Raji (cell line): ENCODE results near the gene TPSB2.
"Not testable (repeated sequence)": the region's sequence is repeated elsewhere in the genome, so short reads cannot be mapped to it uniquely, and the experiment has no call there.

Experiments
- POLR2A ChIP-seq: IDR thresholded peaks from 2 replicates; pipeline ENCODE4 v1.6.1; 2011; ENCODE audit warnings: low read depth, low read length, control low read depth; ENCODE audit not compliant: insufficient read depth

TPSB2 gene

DNA sequence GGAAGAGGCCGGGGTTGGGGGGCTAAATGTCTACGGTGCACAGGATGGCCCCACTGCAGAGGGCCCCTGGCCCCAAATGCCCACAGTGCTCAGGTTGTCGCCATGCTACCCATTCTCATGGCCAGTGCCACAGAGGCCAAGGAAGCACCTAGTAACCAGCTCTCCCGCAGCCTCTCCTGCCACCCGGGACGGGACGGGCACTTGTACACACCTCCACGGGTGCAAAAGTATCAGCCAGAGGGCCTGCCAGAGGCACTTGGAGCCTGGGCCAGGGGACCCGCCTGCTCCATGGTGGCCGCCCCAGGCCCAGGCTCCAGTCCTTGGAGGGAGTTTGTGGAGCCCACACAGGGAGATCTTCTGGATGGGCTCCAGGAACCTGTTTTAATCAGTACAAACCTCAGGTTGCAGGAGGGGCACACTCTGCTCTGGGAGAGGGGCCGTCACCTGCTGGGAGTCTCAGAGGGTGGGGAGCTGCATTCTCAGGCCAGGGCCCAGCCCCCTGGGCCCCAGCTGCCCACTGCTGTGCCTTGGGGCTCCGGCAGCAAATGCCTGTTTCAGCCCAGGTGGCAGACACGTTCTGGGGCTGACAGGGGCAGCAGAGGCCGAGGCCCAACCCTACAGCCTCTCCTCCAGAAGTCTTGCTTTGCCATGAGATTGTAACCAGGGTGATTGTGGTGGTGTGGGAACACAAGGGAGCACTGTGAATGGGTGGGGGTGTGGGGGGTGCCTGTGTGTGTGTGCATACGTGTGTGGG is 33.8 kb upstream of the TPSB2 start:
- no peak for TF ChIP-seq POLR2A

DNA sequence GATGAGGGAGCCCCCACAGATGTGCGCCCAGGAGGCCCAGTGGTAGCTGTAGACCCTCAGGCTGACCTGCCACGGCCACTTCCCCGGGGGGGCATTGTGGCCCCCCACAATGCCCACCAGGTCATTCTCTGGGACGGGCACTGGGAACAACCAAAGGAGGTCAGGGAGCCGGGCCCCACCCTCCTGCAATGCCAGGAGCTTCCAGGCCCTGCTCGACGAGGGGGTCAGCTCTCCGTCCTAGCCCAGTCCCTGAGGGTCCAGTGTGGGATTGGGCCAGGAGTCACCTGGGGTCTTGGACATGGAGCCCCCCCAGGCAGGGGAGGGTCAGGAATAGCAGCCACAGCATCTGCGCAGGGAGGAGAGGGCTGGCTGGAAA is 32.9 kb upstream of the TPSB2 start:
- no peak for TF ChIP-seq POLR2A

DNA sequence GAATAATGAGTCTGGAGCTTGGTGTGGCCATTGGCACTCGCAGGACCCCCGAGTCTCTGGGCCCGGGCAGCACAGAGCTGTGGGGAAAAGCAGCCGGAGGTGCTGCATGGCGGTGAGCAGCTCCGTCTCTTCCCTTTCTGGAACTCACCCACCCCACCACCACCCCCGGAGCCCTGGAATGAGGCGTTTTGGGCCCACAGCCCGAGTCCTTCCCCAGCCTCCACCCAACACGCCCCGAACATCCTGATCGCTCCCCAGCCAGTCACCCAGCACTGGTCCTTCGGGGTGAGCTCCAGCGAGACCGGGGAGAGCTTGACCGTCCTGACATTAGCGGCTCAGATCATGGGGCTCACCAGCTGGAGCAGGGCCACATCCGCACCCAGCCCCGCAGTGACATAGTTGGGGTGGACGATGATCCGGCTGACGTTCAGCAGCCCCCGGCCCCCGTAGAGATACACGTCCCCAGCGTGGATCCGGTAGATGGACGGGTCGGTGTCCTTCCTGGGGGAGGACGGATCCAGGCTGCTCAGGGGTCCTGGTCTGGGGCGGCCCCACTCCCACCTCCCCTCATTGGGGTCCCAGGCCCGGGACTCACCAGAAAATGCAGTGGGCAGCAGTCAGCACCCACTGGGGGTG is 32.3 kb upstream of the TPSB2 start:
- TF ChIP-seq POLR2A, result no peak

DNA sequence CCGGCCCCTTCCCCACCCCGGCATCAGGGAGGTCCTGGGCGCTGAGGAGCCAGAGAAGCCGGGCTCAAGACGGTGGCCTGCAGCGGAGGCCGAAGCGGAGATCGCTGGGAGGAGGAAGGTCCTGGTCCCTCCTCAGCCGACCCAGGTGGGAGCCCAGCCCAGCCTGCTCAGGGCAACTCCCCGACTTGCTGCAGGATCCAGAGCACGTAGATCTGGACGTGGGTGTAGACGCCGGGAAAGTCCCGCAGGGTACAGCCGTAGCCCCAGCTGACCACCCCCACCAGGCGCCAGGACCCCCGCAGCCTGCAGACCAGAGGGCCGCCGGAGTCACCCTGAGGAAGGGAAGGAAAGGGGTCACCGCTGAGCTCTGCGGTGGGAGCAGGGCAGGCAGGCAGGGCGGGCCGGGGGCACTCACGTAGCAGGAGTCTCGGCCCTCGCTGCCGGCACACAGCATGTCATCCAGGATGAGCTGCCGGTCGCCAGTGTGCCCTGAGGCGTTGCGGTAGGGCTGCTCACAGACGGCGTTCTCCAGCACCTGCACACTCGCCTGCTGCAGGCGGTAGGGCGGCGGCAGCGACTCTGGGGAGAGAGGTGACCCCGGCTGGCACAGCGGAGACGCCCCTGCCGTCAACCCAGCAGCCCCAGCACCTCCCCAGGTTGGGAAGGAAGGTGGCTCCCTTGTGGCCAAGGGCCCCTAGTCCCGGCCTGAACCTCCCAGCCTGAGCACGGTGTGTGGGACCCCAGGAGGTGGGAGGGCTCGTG is 31.3 kb upstream of the TPSB2 start:
- TF ChIP-seq POLR2A, result no peak

DNA sequence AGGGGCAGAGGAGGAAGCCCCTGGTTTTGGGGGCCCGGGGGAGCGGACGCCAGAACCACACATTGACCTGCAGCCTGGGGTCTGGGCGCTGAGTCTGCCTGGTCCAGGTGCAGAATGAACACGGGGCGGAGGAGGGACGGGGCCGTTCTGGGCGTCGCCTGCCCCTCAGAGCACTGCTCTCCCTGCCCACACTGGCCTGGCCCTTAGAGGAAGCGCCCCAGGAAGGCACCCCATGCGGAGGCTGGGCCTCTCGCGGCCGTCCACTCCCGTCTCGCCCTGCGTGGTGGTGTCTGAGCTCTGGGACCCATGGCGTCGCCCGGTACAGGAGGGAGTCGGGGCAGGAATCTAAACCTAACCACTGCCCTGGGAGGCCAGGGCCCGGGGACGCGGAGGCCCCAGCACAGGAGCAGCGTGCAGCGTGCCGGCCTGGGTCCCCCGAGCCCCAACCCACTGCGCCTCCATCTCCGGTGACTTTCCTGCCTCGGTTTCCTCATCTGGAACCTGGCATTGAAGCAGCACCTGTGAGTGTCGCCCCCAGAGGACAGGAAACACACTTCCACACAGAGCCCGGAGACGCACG is 30.2 kb upstream of the TPSB2 start:
- TF ChIP-seq POLR2A, result no peak

DNA sequence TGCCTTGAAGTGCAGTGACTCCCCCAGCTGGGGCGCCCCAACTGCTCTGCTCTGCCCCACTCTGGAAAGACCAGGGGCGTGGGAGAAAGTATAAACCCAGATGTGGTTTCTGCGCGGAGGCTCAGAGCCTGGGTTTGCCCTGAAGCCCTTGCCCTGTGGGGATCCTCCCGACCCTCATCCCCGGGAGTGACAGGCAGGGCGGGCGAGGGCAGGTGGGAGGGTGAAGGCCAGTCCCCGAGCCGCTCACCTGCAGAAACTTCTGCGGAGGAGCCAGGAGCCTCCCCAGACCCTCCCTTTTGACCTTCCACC is 29.7 kb upstream of the TPSB2 start:
- TF ChIP-seq POLR2A, result no peak

DNA sequence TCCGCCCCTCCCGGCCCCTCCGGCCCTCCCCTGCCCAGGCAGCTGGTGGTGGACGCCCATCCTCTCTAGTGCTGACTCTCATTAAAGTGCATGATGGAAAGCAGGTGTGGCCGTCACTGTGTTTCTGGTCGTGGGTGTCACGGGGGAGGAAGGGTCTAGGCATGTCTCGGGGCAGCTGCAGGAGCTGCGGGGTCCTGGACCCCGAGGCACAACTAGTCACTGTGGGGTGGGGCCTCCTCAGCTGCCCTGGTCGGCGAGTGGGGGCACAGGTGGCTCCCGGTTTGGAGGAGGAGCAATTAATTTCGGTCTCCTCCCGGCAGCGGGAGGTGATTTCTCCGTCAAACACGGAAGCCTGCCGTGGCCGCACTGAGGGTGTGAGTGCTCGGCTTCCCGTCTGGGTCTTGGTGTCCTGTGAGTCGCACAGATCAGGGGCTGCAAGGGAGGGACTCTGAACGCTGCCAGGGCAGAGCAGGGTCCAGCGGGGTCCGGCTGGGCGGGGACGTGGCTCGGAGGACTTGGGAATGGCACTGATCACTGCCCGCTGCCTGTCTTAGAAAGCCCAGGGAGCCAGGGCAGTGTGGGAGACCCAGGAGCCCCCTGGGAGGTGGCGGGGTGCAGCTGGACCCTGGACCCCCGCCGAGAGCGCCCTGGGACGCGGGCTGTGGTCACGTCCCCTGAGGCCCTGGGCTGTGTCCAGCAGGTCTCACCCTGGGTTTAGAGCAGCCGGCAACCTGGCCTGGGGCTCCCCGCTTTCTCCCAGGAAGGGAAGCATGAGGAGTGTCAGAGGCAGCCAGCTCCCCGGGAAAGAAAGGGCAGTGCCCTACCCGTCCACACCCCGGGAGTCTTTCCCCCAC is 29.1 kb upstream of the TPSB2 start:
- TF ChIP-seq POLR2A, result no peak

DNA sequence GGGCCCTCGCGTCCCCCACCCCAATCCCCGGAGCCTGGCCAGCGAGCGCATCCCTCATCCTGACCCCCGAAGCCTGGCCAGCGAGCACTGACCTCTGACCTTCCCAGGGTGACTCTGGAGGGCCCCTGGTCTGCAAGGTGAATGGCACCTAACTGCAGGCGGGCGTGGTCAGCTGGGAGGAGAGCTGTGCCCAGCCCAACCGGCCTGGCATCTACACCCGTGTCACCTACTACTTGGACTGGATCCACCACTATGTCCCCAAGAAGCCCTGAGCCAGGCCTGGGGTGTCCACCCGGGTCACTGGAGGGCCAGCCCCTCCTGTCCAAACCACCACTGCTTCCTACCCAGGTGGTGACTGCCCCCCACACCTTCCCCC is 28.2 kb upstream of the TPSB2 start:
- no peak for TF ChIP-seq POLR2A

DNA sequence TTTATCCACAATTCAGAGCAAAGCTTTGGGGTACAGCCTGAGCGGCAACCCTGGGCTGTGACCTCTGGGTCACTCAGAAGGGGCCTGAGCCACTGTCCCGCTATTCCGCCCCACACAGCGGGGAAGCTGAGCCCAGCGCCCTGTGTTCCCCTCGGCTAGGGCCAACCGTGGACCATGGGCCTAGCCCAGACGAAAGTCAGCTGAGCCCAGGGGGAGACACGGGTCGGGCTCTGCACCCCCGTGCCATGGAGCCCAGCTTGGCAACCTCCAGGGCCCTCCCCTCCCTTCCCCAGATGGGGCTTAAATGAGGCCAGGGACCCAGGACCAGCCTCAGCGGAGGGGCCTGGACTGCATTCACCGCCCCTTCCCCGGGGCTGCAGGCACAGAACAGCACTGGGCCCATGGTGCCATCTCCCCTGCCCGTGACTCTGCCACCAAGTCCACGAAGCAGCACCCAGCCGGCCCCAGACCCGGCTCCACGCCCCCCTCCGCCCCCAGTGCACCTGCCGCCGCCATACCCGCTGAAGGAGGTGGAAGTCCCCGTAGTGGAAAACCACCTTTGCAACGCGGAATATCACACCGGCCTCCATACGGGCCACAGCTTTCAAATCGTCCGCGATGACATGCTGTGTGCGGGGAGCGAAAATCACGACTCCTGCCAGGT is 27.7 kb upstream of the TPSB2 start:
- no peak for TF ChIP-seq POLR2A

DNA sequence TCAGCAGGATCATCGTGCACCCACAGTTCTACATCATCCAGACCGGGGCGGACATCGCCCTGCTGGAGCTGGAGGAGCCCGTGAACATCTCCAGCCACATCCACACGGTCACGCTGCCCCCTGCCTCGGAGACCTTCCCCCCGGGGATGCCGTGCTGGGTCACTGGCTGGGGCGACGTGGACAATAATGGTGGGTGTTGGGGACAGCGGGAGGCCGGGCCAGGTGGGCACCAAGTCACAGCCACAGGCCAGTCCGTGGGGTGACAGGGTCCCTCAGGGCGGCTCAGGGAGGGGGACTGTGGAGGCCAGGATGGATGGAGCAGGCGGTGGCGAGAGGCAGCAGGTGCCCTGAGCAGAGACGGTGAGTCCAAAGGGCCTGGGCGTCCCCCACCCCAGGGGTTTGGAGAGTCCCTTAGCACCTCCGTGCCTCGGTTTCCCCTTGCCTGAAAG is 26.9 kb upstream of the TPSB2 start:
- no peak for TF ChIP-seq POLR2A

DNA sequence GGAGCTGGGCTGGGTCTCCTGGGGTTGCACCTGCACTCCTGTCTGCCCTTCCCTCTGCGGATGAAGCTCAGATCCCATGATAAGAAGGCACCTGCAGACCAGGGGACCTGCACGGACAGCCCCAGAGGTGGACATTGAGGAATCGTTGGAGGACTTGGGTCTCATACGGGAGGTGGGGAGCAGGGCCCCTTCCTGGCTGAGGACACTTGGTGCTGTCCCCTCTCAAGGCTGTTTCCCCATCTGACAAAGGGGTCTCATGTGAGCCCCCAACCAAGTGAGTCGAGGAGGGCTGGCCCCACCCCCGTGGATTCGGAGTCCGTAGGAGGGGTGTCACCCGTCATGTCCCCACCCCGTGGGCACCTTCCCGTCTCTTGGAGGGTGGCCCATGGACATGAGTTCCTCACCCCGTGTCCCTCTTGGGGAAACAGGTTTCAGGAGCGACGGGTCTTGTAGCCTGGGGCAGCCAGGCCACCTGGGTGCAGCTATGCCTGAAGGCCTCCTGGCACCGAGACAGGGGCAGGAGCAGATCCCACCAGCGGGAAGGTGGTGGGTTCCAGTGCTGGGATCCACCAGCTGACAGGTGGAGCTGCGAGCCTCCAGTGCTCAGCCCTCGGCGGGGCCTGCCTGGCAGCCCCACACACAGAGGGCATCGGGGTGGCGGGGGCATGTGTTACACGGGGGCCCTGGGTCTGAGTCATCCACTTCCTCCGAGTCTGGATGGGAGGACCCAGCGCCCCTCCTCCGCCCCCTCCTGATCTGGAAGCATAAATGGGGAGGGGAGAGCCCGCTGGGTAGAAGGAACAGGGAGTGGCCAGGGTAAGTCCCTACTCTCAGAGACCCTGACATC is 25.5 kb upstream of the TPSB2 start, which contains the start of gene TPSD1:
Gene TPSD1, plus strand, starts transcription at position 794 of the 847 bp plus-strand sequence. CDS start 212 bp downstream, outside the sequence.
- not testable (repeated sequence) for TF ChIP-seq POLR2A

DNA sequence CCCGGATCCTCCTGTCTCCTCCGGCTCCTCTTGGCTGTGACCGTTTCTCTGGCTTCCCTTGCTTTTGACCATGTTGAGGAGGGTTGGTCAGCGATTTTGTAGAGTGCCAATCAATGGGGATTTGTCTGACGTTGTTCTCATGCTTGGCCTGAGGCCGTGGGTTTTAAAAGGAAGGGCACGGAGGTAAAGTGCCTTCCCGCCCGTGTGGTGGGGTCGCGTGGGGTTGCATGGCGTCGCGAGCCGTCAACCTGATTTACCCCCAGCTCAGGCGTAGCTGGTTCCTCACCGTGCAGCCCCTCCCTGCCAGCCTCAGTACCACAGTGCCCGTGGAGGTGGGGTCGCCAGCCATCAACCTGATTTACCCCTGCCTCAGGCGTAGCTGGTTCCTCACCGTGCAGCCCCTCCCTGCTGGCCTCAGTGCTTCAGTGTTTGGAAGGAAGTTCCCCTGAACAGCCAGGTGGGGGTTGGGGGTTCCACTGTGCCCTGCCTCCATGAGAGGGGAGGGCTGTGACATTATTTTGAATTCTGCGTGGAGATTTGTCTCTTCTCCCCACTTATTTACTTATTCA is 15.6 kb upstream of the TPSB2 start:
- TF ChIP-seq POLR2A, result no peak

DNA sequence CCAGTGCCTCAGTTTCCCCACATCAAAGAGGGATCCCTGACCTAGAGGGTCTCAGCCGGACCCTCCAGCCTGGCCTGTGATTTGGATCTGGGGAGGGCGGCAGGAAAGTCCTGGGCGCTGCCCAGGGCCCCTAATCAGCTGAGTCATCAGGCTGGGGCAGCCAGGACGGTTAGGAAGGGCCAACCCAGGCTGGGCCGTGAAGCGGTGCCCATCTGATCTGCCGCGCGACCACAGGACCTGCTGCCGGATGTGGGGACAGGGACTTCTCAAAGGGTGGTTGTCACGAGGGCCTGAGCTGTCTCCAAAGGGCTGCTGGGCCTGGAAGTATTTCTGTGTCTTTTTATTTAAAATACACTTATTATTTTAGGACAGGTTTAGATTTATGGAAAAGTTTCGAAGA is 14.9 kb upstream of the TPSB2 start:
- TF ChIP-seq POLR2A, result no peak
